ENCODE results near the gene FRY. TPM values are rescaled to one million over a fixed set of nuclear protein-coding genes. Genes with fewer than 3 reads are reported as not detected.

FRY gene
- total RNA-seq, 1 donor from 2014 or later = 13.5 TPM

GRCh38 chr13:32016119-32016518 lies 15.5 kb upstream of the FRY start:
- intact Hi-C loops (cut with micrococcal nuclease) = loop anchor here (5.0 kb wide), 1 partner anchor 566 kb away; no protein-coding TSS in a partner anchor

GRCh38 chr13:32016631-32017030 lies 14.9 kb upstream of the FRY start:
- intact Hi-C loops (cut with micrococcal nuclease) = loop anchor here (5.0 kb wide), 1 partner anchor 566 kb away; no protein-coding TSS in a partner anchor

GRCh38 chr13:32017474-32017873 lies 14.1 kb upstream of the FRY start:
- intact Hi-C loops (cut with micrococcal nuclease) = loop anchor here (5.0 kb wide), 1 partner anchor 565 kb away; no protein-coding TSS in a partner anchor

GRCh38 chr13:32019612-32020233 lies 11.9 kb upstream of the FRY start:
- intact Hi-C loops (cut with micrococcal nuclease) = loop anchor here (1.0 to 5.0 kb wide), 3 partner anchors 291 to 563 kb away; no protein-coding TSS in a partner anchor

GRCh38 chr13:32021785-32022184 lies 9.8 kb upstream of the FRY start:
- intact Hi-C loops (cut with micrococcal nuclease) = no loop called here

GRCh38 chr13:32022311-32022710 lies 9.3 kb upstream of the FRY start:
- intact Hi-C loops (cut with micrococcal nuclease) = no loop called here

GRCh38 chr13:32023096-32023495 lies 8.5 kb upstream of the FRY start:
- intact Hi-C loops (cut with micrococcal nuclease) = no loop called here

GRCh38 chr13:32023698-32024097 lies 7.9 kb upstream of the FRY start:
- intact Hi-C loops (cut with micrococcal nuclease) = no loop called here

GRCh38 chr13:32024750-32025149 lies 6.8 kb upstream of the FRY start:
- intact Hi-C loops (cut with micrococcal nuclease) = no loop called here

GRCh38 chr13:32025730-32026129 lies 5.8 kb upstream of the FRY start:
- intact Hi-C loops (cut with micrococcal nuclease) = no loop called here

- intact Hi-C loops (cut with micrococcal nuclease) = no loop called here
Observed at GRCh38 chr13:32026623-32027022, 5.0 kb upstream of the FRY start.

- intact Hi-C loops (cut with micrococcal nuclease) = no loop called here
Observed at GRCh38 chr13:32028711-32029110, 2.9 kb upstream of the FRY start.

- intact Hi-C loops (cut with micrococcal nuclease) = loop anchor here (2.0 to 5.0 kb wide), 7 partner anchors 97 to 1513 kb away; partner anchors contain the start of genes N4BP2L1, N4BP2L2 and PDS5B
Observed at GRCh38 chr13:32029684-32030083, 1.9 kb upstream of the FRY start.

GRCh38 chr13:32031815-32032370 lies 319 bp downstream of the FRY start:
- intact Hi-C loops (cut with micrococcal nuclease) = loop anchor here (1.0 to 5.0 kb wide), 11 partner anchors 10 to 1510 kb away; partner anchors contain the start of genes N4BP2L1, N4BP2L2 and PDS5B

- intact Hi-C loops (cut with micrococcal nuclease) = loop anchor here (5.0 kb wide), 6 partner anchors 100 to 1510 kb away; partner anchors contain the start of genes N4BP2L1 and PDS5B
Observed at GRCh38 chr13:32032759-32033158, 1.2 kb downstream of the FRY start.

- intact Hi-C loops (cut with micrococcal nuclease) = loop anchor here (5.0 kb wide), 6 partner anchors 101 to 1509 kb away; partner anchors contain the start of genes N4BP2L1 and PDS5B
Observed at GRCh38 chr13:32033744-32034143, 2.2 kb downstream of the FRY start.

GRCh38 chr13:32035716-32036115 lies 4.1 kb downstream of the FRY start:
- intact Hi-C loops (cut with micrococcal nuclease) = loop anchor here (1.0 kb wide), 1 partner anchor 11 kb away; no protein-coding TSS in a partner anchor

GRCh38 chr13:32036126-32036695 lies 4.6 kb downstream of the FRY start:
- intact Hi-C loops (cut with micrococcal nuclease) = loop anchor here (1.0 kb wide), 1 partner anchor 10 kb away; no protein-coding TSS in a partner anchor

- intact Hi-C loops (cut with micrococcal nuclease) = loop anchor here (1.0 kb wide), 1 partner anchor 10 kb away; no protein-coding TSS in a partner anchor
Observed at GRCh38 chr13:32036757-32037156, 5.2 kb downstream of the FRY start.

- intact Hi-C loops (cut with micrococcal nuclease) = no loop called here
Observed at GRCh38 chr13:32037471-32037870, 5.9 kb downstream of the FRY start.

GRCh38 chr13:32038343-32038742 lies 6.8 kb downstream of the FRY start:
- intact Hi-C loops (cut with micrococcal nuclease) = no loop called here

- intact Hi-C loops (cut with micrococcal nuclease) = no loop called here
Observed at GRCh38 chr13:32039056-32039455, 7.5 kb downstream of the FRY start.
